ENCODE data around the gene TPT1.

DNA sequence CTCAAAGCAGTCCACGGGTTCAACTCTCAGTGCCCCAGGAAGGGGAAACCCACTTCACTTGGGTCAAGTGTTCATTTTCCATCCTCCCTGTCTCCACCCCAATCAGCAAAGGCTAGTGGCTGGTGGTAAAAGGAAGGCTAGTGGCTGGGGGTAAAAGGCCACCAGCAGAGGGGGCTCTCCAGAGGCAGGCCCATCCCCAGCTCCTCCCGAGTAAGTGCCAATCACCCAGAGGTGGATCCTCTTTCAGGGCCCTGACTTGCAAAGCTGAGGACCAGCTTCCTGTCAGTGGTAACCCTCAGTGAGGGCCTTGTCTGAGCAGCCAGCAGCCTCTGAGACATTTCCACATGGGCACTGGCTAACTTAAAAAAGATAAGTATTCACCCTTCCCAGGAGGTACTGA, 22.0 kb upstream of the TPT1 start:
- no peak for TF ChIP-seq POLR2AphosphoS5 (IDR thresholded peaks at IDR 0.05; ENCODE audit: low read depth, low read length)
- no peak for TF ChIP-seq POLR2A (IDR thresholded peaks at IDR 0.05; ENCODE audit: low read depth, low read length)
- no peak for TF ChIP-seq TAF1 (IDR thresholded peaks at IDR 0.05; ENCODE audit: low read depth, low read length)
